ENCODE results near the gene C9orf78. TPM values are rescaled to one million over a fixed set of nuclear protein-coding genes. Genes with fewer than 3 reads are reported as not detected.

Gene C9orf78
- polyA plus RNA-seq, 1 donor (not counting 4 experiments of a cell fraction or from before 2014, with no cell fraction given) = 66.5 TPM

DNA sequence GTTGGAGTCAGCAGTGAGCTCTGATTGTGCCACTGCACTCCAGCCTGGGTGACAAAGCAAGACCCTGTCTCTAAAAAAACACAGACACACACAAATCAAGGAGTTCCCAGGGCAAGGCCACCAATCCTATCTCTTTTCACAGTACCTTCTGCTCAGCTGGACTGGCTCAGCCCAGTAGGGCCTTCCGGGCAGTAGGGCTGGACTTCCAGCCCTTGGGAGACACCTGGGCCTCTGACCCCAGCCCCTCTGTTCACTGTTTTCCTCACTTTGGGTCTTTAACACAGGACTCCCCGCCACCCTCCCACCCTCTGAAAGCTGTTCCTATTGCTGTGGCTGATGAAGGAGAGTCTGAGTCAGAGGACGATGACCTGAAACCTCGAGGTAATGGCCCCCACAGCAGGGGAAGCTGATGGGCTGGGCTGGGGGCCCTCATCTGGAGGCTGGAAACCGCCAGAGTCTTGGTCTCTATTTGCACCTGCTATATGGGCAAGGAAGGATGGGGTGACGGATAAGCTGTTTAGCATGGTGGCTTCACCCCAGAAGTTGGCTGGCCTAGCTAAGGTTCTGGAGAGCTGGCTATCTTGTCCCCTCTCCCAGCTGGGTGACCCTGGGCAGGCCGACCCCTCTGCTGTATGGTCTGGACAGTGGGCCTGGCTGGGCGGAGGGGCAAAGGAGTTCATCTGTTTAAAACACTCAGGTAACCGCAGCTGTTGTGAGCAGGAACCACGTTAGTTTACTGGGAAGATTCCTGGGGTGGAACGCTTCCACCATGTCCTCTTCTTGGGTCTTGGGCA, 25.8 kb upstream of the C9orf78 start:
- FAIRE-seq = no peak
- Histone ChIP-seq H3K4me3 (ENCODE audit: control insufficient read depth in 2 of 3, extremely low read depth in 1 of 3, insufficient read depth in 2 of 3, low read depth in 1 of 3, low read length in 3 of 3) (no peak overlapping the region), H3K27ac (ENCODE audit: control insufficient read depth, insufficient read depth, low read length) (no peak overlapping the region), H3K9ac (ENCODE audit: control insufficient read depth, extremely low read depth, insufficient read depth, low read length) (no peak overlapping the region), H3K9me3 (ENCODE audit: control insufficient read depth, low read depth, low read length) (no peaks in the 10 kb centered on the region), H2AFZ (ENCODE audit: control insufficient read depth, low read length) (no peak overlapping the region), H3K9me1 (ENCODE audit: control insufficient read depth, extremely low read depth, insufficient read depth, low read length) (no peaks in the 10 kb centered on the region), H3K79me2 (ENCODE audit: control insufficient read depth, insufficient read depth, low read length) (no peaks in the 10 kb centered on the region), H3K4me1 (ENCODE audit: control insufficient read depth, extremely low read depth, insufficient read depth, low read length) (peaks cover 8% of the 10 kb centered on the region), H4K20me1 (ENCODE audit: control insufficient read depth, extremely low read depth, insufficient read depth, low read length) (no peaks in the 10 kb centered on the region), H3K4me2 (ENCODE audit: control insufficient read depth, extremely low read depth, insufficient read depth, low read depth, low read length) (no peak overlapping the region), H3K36me3 (ENCODE audit: control insufficient read depth in 2 of 2, extremely low read depth in 1 of 2, insufficient read depth in 2 of 2, low read length in 2 of 2) (peaks cover 18 to 22% of the 10 kb centered on the region in 2 experiments), H3K27me3 (ENCODE audit: control insufficient read depth, extremely low read depth, insufficient read depth, low read length) (no peaks in the 10 kb centered on the region)
- no peak for DNase-seq (ENCODE audit: low read depth, low spot score)
- no peak for TF ChIP-seq EZH2 (IDR thresholded peaks at IDR 0.05; ENCODE audit: low read length)
- TF ChIP-seq, protein P1, sequence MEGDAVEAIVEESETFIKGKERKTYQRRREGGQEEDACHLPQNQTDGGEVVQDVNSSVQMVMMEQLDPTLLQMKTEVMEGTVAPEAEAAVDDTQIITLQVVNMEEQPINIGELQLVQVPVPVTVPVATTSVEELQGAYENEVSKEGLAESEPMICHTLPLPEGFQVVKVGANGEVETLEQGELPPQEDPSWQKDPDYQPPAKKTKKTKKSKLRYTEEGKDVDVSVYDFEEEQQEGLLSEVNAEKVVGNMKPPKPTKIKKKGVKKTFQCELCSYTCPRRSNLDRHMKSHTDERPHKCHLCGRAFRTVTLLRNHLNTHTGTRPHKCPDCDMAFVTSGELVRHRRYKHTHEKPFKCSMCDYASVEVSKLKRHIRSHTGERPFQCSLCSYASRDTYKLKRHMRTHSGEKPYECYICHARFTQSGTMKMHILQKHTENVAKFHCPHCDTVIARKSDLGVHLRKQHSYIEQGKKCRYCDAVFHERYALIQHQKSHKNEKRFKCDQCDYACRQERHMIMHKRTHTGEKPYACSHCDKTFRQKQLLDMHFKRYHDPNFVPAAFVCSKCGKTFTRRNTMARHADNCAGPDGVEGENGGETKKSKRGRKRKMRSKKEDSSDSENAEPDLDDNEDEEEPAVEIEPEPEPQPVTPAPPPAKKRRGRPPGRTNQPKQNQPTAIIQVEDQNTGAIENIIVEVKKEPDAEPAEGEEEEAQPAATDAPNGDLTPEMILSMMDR (optimal IDR thresholded peaks at IDR 0.05 in 1 of 3, IDR thresholded peaks at IDR 0.05 in 1 of 3, conservative IDR thresholded peaks at IDR 0.05 in 1 of 3; ENCODE audit: extremely low read depth in 1 of 3, insufficient read depth in 2 of 3, low read length in 3 of 3) = no peak
- dilution Hi-C loops (cut with MboI; ENCODE audit: extremely low pct_ligation_motif_present, low sequenced_read_pairs) = no loop called here

DNA sequence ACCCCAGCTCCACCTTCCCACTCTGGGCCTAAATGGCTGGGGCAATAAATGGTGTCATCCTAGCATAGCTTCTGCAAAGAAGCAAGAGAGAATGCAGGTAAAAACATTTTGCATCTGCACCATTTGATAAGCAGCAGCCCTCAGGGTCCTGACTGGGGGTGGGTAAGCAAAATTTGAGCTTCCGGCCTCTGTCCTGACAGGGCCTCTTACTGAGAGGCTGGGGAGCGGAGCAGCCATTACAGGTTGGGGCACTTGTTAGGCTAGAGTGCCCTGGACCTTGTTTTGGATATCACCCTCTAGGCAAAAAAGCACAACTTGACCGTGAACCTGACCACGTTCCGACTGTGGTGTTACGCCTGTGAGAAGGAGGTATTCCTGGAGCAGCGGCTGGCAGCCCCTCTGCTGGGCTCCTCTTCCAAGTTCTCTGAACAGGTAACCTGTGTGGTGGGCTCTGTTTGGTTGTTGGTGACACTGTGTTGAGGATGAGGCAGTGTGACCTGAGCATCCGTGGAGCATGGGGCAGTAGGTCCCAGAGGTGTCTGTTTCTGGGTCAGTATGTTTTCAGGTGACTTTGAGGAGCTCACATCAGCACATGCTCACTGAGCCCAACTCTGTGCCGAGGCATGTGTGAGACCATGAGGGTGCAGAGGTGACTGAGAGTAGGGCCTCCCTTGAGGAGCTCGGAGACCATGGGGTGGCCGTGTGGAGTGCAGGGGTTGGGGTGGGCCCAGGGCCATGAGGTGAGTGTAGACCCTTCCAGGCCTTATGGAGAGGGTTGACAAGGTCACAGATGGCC, 23.3 kb upstream of the C9orf78 start:
- TF ChIP-seq, protein P1 (optimal IDR thresholded peaks at IDR 0.05 in 1 of 3, IDR thresholded peaks at IDR 0.05 in 1 of 3, conservative IDR thresholded peaks at IDR 0.05 in 1 of 3; ENCODE audit: extremely low read depth in 1 of 3, insufficient read depth in 2 of 3, low read length in 3 of 3) = no peak
- TF ChIP-seq EZH2 (IDR thresholded peaks at IDR 0.05; ENCODE audit: low read length) = no peak
- H3K36me3 ChIP-seq (ENCODE audit: control insufficient read depth in 2 of 2, extremely low read depth in 1 of 2, insufficient read depth in 2 of 2, low read length in 2 of 2) = peaks cover 18 to 23% of the 10 kb centered on the region in 2 experiments
- H3K4me3 ChIP-seq (ENCODE audit: control insufficient read depth in 2 of 3, extremely low read depth in 1 of 3, insufficient read depth in 2 of 3, low read depth in 1 of 3, low read length in 3 of 3) = no peak overlapping the region
- FAIRE-seq = no peak
- H3K27me3 ChIP-seq (ENCODE audit: control insufficient read depth, extremely low read depth, insufficient read depth, low read length) = no peaks in the 10 kb centered on the region
- H3K27ac ChIP-seq (ENCODE audit: control insufficient read depth, insufficient read depth, low read length) = no peak overlapping the region
- H4K20me1 ChIP-seq (ENCODE audit: control insufficient read depth, extremely low read depth, insufficient read depth, low read length) = no peaks in the 10 kb centered on the region
- H2AFZ ChIP-seq (ENCODE audit: control insufficient read depth, low read length) = no peak overlapping the region
- H3K4me2 ChIP-seq (ENCODE audit: control insufficient read depth, extremely low read depth, insufficient read depth, low read depth, low read length) = no peak overlapping the region
- dilution Hi-C loops (cut with MboI; ENCODE audit: extremely low pct_ligation_motif_present, low sequenced_read_pairs) = no loop called here
- DNase-seq (ENCODE audit: low read depth, low spot score) = no peak
- H3K4me1 ChIP-seq (ENCODE audit: control insufficient read depth, extremely low read depth, insufficient read depth, low read length) = peaks cover 6% of the 10 kb centered on the region
- no peaks in the 10 kb centered on the region for H3K79me2 ChIP-seq (ENCODE audit: control insufficient read depth, insufficient read depth, low read length)
- no peaks in the 10 kb centered on the region for H3K9me3 ChIP-seq (ENCODE audit: control insufficient read depth, low read depth, low read length)
- no peak overlapping the region for H3K9ac ChIP-seq (ENCODE audit: control insufficient read depth, extremely low read depth, insufficient read depth, low read length)
- H3K9me1 ChIP-seq (ENCODE audit: control insufficient read depth, extremely low read depth, insufficient read depth, low read length) = no peaks in the 10 kb centered on the region
